ENCODE measurements around the gene ENTR1.

Gene ENTR1, protein sequence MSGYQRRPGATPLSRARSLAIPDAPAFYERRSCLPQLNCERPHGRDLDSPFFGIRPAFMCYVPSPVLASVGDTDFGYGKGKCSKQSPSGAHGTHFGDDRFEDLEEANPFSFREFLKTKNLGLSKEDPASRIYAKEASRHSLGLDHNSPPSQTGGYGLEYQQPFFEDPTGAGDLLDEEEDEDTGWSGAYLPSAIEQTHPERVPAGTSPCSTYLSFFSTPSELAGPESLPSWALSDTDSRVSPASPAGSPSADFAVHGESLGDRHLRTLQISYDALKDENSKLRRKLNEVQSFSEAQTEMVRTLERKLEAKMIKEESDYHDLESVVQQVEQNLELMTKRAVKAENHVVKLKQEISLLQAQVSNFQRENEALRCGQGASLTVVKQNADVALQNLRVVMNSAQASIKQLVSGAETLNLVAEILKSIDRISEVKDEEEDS

DNA sequence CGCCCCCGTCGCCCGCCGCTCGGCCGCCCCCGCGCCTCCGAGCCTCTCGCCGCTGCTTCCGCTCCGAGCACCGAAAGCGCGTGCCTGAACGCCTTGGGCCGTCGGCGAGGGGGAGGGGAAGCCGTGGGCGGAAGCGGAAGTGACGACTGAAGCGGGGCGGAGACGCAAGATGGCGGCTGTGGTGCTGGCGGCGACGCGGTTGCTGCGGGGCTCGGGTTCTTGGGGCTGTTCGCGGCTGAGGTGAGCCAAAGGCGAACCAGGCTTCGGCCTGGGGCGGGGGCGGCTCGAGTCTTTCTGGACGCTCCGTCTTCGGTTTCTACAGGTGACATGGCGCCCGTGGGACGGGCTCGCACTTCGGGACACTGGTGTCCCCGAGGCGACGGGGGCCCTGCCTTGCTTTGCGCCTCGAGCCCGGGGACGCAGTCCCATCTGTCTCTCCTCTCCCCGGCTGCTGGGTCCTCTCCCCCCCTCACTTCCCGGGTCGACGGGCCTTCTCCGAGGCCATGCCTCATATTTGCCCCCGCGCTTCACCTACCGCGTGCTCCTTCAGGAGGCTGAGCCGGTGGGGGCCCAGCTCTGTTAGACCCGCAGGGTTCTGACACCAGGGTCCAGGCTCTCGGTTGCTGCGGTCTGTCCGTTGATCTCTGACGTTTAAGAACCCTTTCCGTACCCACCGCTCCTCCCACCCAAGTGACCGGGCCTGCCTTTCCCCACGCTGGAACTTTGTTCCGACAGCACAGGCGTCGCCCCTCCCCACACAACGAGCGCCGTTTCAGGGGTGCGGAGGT is at the start of gene ENTR1, which contains the start of gene PMPCA:
TSS of gene ENTR1 (minus strand) at position 115 of the 788 bp plus-strand sequence. CDS start 217 bp downstream, outside the sequence.
TSS of gene PMPCA (plus strand) at position 159 of the 788 bp plus-strand sequence. CDS start at position 170, 11 bp downstream.
- in situ Hi-C loops (cut with MboI; ENCODE audit: low sequenced_read_pairs), result no loop called here

DNA sequence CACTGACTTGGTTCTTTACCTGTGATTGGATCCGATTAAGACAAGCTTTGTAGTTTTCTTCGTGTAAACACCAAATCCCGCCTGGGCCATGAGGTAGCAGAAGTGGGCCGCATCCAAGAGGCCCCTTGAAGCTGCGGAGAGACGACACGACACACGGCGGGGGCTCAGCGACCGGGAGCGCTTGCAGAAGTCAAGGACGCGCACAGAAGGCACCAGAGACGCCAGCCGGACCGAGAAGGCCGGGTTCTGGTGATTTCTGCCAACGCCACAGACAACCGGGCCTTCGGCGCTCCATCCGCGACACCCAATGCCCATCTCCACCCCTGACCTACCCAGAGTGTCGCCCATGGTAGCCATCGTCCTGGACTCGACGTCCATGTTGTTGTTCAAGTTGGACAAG is 49.0 kb upstream of the ENTR1 start:
- in situ Hi-C loops (cut with MboI; ENCODE audit: low sequenced_read_pairs), result no loop called here

DNA sequence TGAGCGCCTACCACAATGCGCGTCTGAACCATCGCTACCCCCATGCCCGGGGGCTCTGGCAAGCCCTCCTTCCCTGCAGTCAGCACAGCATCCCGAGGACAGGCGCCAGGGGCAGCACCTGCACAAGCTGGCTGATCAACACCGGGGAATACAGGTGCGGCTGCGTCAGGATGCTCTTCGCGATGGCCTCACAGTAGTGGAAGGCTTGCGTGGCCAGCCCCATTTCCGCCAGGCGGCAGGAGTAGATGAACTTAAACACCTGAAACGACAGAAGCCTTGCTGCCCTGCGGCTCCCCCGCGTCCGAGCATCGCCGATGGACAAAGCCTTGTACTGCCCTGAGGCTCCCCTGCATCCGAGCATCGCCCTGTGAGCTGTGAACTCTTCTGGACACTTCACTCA is 46.9 kb upstream of the ENTR1 start:
- in situ Hi-C loops (cut with MboI; ENCODE audit: low sequenced_read_pairs), result no loop called here

DNA sequence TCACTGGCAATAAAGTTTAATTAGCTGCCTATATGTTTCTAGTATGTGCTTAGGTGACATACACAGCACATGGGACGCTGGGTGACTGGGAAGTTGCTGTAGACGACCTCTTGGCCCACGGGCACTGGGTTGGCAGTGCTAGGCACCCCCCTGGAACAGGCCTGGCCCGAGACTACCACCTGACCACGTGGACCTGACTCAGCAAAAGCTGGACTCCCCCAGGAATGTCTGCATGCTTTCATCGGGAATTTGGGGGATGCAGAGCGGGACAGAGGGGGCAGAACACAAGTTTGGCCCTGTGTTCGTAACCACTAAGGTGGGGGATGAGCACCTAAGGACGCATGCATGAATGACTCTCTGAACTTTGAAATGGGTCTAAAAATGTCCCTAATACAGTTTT is 45.8 kb upstream of the ENTR1 start:
- in situ Hi-C loops (cut with MboI; ENCODE audit: low sequenced_read_pairs), result no loop called here

GRCh38 chr9:136455043-136456002 is 44.9 kb upstream of the ENTR1 start:
- in situ Hi-C loops (cut with MboI; ENCODE audit: low sequenced_read_pairs), result no loop called here

- in situ Hi-C loops (cut with MboI; ENCODE audit: low sequenced_read_pairs), result no loop called here
These were observed 43.8 kb upstream of the ENTR1 start for GRCh38 chr9:136454026-136454796.

DNA sequence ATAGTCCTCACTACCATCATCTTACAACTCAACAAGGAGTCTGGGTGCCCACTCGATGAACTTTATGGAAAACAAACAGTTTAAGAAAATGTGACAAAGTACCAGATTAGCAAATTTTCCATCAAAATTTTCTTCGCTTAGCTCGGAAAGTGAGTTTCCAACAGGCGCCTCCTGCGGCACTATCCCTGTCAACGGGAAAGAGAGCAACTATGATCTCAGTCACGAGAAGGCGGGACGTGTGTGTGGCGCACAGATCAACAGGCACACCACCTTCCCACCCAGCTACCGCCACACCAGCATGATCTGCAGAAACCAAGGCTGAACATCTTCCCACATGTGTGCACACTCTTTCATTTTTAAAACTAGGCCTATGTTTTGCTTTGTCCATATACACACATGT is 42.9 kb upstream of the ENTR1 start:
- in situ Hi-C loops (cut with MboI; ENCODE audit: low sequenced_read_pairs), result no loop called here

DNA sequence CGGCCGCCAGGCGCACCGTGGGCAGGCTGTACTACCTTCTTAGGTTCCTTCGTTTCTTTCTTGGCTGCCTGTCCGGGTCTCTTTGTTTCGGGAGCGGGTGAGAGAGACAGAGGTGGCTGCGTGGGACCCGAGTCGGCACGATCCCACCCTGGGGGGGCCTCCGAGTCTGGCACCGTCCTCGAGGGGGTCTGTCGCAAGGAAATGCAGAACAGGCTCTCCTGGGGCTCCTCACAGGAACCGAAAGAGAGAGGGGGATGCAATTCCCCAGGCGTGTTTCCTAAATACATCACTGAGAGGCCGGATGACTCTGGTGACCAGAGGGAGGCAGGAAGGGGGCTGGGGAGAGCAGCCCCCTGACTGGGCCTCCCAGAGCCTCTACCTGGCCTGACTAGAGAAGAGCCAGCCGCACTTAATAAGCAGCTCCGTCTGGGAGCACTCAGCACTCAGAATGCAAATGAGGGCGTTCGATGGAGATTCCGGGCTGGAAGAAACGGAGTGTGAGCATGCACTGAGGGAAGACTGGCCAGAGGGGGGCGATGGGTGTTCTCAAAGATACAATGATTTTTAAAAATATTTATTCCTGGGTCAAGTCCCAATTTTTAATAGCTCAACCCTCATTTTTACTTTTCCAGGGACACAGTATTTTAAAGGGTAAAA is 40.9 kb upstream of the ENTR1 start:
- in situ Hi-C loops (cut with MboI; ENCODE audit: low sequenced_read_pairs), result no loop called here

DNA sequence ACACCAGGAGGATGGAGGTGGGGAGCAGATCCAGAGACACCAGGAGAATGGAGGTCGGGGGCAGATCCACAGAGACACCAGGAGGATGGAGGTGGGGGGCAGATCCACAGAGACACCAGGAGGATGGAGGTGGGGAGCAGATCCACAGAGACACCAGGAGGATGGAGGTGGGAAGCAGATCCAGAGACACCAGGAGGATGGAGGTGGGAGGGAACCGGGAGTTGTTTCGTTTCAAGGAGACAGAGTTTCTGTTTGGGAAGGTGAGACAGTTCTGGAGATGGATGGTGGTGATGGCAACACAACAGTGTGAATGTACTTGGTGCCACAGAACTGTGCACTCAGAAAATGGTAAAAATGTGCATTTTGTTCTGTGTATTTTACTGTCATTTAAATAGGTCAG is 38.2 kb upstream of the ENTR1 start:
- in situ Hi-C loops (cut with MboI; ENCODE audit: low sequenced_read_pairs), result no loop called here

DNA sequence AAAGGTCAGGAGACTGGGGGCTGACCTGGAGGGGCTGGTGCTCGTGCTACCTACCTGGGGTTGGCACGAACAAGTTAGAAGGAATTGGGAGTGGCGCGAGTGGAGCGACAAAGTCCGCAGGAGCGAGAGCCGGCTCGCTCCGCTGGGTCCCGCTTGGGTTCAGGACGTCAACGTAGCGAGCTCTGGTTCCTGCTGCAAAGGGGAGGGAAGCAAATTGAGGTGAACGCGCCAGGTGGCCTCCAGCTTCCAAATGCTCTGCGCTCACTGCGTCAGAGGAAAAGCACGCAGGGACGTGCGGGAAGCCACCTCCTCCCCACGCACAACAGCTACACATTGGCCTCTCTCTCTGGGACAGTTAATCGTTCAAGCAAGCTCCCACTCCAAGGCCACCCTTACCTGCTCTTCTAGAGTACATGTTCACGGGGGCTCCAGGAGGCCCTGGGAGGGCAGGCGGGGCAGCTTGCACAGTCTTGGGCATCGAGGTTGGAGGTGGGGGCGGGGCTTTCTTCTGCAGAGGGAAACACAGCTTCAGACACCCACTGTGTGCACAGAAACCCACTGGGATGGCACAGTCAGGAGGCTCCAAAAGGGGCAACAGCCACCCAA is 36.9 kb upstream of the ENTR1 start:
- in situ Hi-C loops (cut with MboI; ENCODE audit: low sequenced_read_pairs), result no loop called here

GRCh38 chr9:136445799-136446198 is 35.4 kb upstream of the ENTR1 start:
- in situ Hi-C loops (cut with MboI; ENCODE audit: low sequenced_read_pairs), result no loop called here

- in situ Hi-C loops (cut with MboI; ENCODE audit: low sequenced_read_pairs), result no loop called here
These were observed 33.7 kb upstream of the ENTR1 start for GRCh38 chr9:136444102-136444501.

DNA sequence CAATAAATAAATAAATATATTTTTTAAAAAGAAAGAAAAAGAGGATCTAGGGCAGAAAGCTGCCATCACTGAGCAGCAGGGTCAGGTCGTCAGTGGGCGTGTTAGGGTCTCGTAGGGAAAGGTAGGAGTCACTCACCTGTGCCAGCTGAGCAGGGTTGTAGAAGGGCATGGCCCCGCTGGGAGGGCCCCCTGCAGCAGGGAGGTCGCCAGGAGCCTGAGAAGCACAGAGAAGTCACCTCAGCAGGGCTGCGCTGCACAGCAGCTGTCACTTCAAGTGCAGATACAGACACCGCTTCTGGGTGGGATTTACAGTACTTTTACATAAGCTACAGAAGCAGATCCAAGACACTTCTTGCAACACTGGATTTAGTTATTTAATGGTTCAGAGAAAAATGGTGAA is 33.3 kb upstream of the ENTR1 start:
- in situ Hi-C loops (cut with MboI; ENCODE audit: low sequenced_read_pairs), result no loop called here

- in situ Hi-C loops (cut with MboI; ENCODE audit: low sequenced_read_pairs), result no loop called here
These were observed 32.7 kb upstream of the ENTR1 start for GRCh38 chr9:136443087-136443486.

GRCh38 chr9:136442265-136442664 is 31.9 kb upstream of the ENTR1 start:
- in situ Hi-C loops (cut with MboI; ENCODE audit: low sequenced_read_pairs), result no loop called here

DNA sequence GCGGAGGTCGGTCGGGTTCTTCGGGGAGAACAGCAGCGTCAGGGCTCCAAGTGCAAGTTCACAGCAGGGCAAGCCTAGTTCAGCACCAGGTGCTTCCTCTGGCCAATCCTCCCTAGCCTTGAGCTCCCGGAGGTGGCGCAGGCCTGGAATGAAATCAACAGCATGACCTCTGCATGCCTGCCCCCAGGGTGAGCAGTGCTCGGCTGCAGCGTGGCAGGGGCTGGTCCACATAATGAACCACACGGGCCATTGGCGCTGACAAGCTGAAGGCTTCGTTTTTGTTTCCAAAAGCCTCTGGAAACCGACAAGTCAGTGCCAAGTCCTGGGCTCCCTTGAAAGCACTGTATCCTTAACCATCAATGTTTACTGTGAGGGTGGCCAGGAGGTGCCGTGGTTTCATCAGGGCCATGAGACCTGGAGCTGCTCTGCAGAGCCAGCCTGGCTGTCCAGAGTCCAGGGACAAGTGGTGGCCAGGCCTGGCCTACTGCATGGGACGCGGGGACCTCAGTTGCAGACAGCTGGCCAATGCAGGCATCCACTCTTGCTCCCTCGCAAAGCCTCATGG is 31.3 kb upstream of the ENTR1 start:
- in situ Hi-C loops (cut with MboI; ENCODE audit: low sequenced_read_pairs), result no loop called here

- in situ Hi-C loops (cut with MboI; ENCODE audit: low sequenced_read_pairs), result no loop called here
These were observed 30.8 kb upstream of the ENTR1 start for GRCh38 chr9:136441191-136441680.

Data from HL-60/S4 treated with retinoic acid at 250 ng/mL for 4 days and 3 days (cell line).